HG02973 (cell line): ENCODE measurements around the gene UXT.
"Not testable (repeated sequence)": the region's sequence is repeated elsewhere in the genome, so short reads cannot be mapped to it uniquely, and the experiment has no call there.

Source experiments
- ATAC-seq: cut with Tn5 transposase; IDR thresholded peaks from one replicate; pipeline ENCODE4 v1.9.1; 2021; ENCODE audit warnings: moderate library complexity; ENCODE audit not compliant: unreplicated experiment

UXT gene

DNA sequence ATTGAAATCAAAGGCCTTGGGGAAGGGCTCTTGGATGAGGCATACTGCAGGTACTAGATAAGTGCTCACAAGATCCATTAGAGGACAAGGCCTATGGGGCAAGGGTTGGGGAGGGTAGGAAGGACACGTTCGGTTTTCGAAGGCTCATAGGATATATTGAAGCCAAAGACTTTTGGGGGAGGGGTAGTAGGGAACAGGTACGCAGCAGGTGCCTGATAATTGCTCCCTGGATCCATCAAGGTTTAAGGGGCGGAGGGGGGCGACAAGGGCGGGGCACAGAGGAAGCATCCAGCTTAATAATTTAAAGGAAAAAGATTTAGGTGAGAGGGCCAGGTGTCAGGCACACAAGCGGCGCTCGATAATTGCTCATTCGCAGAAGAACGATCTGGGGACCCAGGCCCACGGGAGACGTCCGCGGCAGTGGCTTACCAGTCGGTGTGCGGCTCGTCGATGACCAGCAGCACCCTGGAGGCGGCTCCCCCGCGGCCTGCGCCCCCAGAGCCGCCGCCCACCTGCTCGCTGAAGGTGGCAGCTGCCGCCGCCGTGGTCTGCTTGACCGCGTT lies 40.0 kb downstream of the UXT start:
- no peak for ATAC-seq

DNA sequence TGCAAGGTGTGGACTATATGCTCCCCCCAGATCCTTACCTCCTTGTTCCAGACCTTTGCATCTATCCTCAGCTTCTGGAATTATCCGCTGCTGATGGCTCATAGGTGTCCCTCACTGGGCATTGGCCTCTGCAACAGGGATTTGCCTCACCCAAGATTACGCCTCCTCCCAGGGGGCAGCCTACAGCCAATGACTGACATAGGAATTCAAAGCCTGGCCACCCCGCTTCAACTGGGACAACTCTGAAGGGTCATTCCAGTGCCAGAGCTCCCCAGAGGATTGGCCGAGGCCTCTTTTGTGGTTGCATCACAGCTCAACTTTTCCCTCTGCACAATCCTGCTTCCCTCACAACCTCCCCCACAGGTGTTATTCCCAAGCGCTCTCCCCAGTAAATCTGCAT lies 44.4 kb downstream of the UXT start:
- no peak for ATAC-seq

GRCh38 chrX:47613082-47613481 lies 45.9 kb downstream of the UXT start:
- ATAC-seq = no peak

DNA sequence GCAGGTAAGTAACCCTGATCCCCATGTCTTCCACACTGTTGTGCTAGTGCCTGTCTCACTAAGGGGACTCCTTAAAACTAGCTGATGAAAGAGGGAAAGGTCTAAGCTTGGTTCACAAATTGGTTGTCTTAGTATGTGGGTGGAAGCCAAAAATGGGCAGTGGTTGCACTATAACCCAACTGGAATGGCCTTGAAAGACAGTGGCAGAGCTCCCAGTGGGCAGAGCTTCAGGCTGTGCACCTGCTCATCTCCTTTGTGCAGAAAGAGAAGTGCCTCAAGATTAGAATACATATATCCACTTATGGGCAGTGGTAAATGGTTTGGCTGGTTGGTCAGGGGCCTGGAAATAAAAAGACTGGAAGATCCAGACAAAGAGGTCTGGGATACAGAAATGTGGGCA lies 46.6 kb downstream of the UXT start:
- no peak for ATAC-seq

DNA sequence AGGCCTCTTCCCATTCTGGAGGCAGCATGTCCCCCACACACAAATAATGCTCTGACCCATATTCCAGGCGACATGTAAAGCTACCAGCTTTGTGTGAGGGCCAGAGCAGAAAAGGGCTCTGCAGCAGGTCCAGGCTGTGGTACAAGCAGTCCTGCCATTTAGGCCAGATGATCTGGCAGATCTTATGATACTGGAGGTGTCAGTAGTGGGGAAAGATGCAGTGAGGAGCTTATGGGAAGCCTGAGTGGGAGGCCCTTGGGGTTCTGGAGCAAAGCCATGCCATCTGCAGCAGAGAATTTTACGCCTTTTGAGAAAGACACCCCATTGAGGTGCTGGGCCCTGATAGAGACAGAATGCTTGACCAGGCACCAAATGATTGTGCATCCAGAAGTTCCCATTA lies 47.1 kb downstream of the UXT start:
- ATAC-seq = no peak

DNA sequence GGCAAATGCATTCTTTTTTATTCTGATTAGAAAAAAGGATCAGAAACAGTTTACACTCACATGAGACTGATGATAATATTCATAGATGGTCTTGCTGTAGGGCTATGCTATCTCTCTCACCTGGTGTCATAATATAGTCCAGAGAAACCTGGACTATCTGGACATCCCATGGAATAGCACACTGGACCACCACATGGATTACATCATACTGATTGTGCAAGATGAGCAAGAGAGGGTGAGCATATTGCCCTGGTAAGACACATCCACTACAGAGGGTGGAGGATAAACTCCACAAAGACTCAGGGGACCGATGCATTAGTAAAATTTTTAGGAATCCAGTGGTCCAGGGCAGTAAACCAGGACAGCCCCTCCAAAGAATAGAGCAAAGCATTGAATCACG lies 47.5 kb downstream of the UXT start:
- ATAC-seq = no peak

- ATAC-seq = no peak
Observed at GRCh38 chrX:47610511-47610910, 48.5 kb downstream of the UXT start.

DNA sequence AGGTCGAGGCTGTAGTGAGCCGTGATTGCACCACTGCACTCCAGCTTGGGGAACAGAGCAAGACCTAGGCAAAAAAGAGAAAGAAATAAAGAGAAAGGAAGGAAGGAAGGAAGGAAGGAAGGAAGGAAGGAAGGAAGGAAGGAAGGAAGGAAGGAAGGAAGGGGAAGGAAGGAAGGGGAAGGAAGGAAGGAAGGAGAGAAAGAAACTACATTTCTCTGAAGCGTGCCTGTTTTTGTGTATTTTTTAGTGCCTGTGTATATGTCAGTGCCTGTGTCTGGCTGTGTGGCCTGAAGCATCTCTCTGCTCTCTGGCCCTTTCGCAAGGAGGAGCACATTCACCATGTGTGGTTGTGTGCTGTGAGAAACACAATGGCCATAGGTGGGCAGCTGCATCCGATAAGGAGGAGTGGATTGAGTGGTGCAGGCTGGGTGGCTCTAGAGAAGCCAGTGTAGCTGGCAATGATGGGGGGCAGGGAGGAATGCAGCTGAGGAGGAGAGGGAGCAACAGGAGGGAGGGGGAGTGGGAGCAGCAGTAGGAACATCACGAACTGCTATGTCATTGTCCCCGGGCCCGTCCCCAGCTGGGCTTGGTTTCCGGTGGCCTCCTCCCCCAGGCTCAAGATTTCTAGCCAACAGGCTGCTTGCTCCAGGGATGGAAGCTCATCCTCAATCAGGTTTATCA lies 50.7 kb downstream of the UXT start:
- no peak for ATAC-seq

GRCh38 chrX:47607091-47607490 lies 51.9 kb downstream of the UXT start:
- no peak for ATAC-seq

DNA sequence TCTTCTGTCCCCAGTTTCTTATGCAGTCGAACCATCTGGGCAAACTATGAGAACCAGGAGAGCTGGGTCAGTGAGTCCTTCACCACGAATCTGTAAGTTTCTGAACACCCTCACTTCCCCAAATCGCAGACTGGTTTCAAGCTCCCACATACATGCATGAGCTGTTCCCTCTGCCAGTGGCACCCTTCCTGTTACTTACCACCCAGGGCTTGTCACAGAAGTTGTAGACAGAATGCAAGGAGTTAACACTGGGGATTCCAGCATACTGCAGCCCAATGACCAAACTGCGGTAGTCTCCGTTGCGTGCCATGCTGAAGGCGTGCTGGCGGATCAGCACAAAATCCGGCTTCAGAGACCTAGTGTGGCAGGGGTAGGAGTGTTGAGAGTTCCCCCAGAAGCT lies 54.0 kb downstream of the UXT start:
- ATAC-seq = no peak

- not testable (repeated sequence) for ATAC-seq
Observed at GRCh38 chrX:47603125-47603524, 55.9 kb downstream of the UXT start.
